ENCODE measurements around the gene STX19.
A peak's percentile ranks its signal among the peaks of the same experiment; 100 is the strongest.

The STX19 gene

GRCh38 chr3:94043285-94043684, 14.9 kb upstream of the STX19 start:
- no peak overlapping the region for H3K27ac ChIP-seq (ENCODE audit: low read depth, low read length)
- no peaks in the 10 kb centered on the region for H4K20me1 ChIP-seq (ENCODE audit: control insufficient read depth, insufficient read depth, low read depth, low read length)
- H3K4me2 ChIP-seq (ENCODE audit: low read length), result no peak overlapping the region
- no peaks in the 10 kb centered on the region for H3K4me1 ChIP-seq (ENCODE audit: control insufficient read depth, low read length)
- H3K27me3 ChIP-seq (ENCODE audit: control insufficient read depth, low read length), result no peaks in the 10 kb centered on the region
- H3K9me3 ChIP-seq (ENCODE audit: control insufficient read depth, insufficient read depth, low read length), result no peaks in the 10 kb centered on the region
- TF ChIP-seq EZH2phosphoT487 (IDR thresholded peaks at IDR 0.05; ENCODE audit: borderline replicate concordance, low read length), result no peak
- no peak for TF ChIP-seq CTCF (IDR thresholded peaks at IDR 0.05; ENCODE audit: low read depth, low read length, poor library complexity, severe bottlenecking)
- H3F3A ChIP-seq (ENCODE audit: control insufficient read depth, insufficient read depth), result peaks cover 12% of the 10 kb centered on the region
- H3K79me2 ChIP-seq (ENCODE audit: control insufficient read depth, low read length), result no peaks in the 10 kb centered on the region
- H3K9me2 ChIP-seq (replicated peaks; ENCODE audit: control insufficient read depth, low read length), result no peaks in the 10 kb centered on the region
- H3K4me3 ChIP-seq (ENCODE audit: low read length), result no peak overlapping the region
- no peaks in the 10 kb centered on the region; the same call in 1 of the 2 replicates for H3K36me3 ChIP-seq (ENCODE audit: control insufficient read depth, low read length)

GRCh38 chr3:94036909-94037507, 8.6 kb upstream of the STX19 start:
- no peak overlapping the region for H3K4me3 ChIP-seq (ENCODE audit: low read length)
- no peaks in the 10 kb centered on the region for H3K4me1 ChIP-seq (ENCODE audit: control insufficient read depth, low read length)
- no peaks in the 10 kb centered on the region for H3K79me2 ChIP-seq (ENCODE audit: control insufficient read depth, low read length)
- H3K9me3 ChIP-seq (ENCODE audit: control insufficient read depth, insufficient read depth, low read length), result no peaks in the 10 kb centered on the region
- no peaks in the 10 kb centered on the region for H4K20me1 ChIP-seq (ENCODE audit: control insufficient read depth, insufficient read depth, low read depth, low read length)
- no peaks in the 10 kb centered on the region for H3K9me2 ChIP-seq (replicated peaks; ENCODE audit: control insufficient read depth, low read length)
- H3K36me3 ChIP-seq (ENCODE audit: control insufficient read depth, low read length), result peaks cover 3% of the 10 kb centered on the region
- TF ChIP-seq CTCF (IDR thresholded peaks at IDR 0.05; ENCODE audit: low read depth, low read length, poor library complexity, severe bottlenecking) (peak; percentile 64), EZH2phosphoT487 (IDR thresholded peaks at IDR 0.05; ENCODE audit: borderline replicate concordance, low read length) (no peak)
- H3F3A ChIP-seq (ENCODE audit: control insufficient read depth, insufficient read depth), result peaks cover 1% of the 10 kb centered on the region; the same call in 1 of the 2 replicates
- no peak overlapping the region for H3K4me2 ChIP-seq (ENCODE audit: low read length)
- H3K27me3 ChIP-seq (ENCODE audit: control insufficient read depth, low read length), result no peaks in the 10 kb centered on the region
- H3K27ac ChIP-seq (ENCODE audit: low read depth, low read length), result no peak overlapping the region

DNA sequence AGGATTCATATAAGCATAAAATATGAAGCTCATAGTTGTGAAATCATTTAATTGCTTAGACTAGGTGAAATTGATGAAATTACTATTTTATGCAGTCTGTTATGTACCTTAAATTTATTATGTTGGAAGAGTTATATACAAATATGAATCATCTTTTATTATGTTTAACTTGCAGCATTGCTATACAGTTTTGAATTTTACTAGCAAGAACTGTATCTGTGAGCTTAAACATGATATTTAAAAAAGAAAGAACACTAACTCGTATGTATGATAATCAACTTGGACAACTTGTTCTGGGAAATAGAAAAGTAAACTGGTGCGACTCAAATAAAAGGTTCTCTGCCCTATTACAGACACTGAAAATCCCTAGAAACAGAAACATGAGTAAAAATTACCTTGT, 1.8 kb downstream of the STX19 start:
- H3F3A ChIP-seq (ENCODE audit: control insufficient read depth, insufficient read depth), result no peaks in the 10 kb centered on the region

More for the DNA sequence above, 1.8 kb downstream of the STX19 start:
- Histone ChIP-seq H3K27me3 (ENCODE audit: control insufficient read depth, low read length) (no peaks in the 10 kb centered on the region), H3K79me2 (ENCODE audit: control insufficient read depth, low read length) (no peaks in the 10 kb centered on the region), H3K9me3 (ENCODE audit: control insufficient read depth, insufficient read depth, low read length) (no peaks in the 10 kb centered on the region), H3K27ac (ENCODE audit: low read depth, low read length) (no peak overlapping the region), H3K36me3 (ENCODE audit: control insufficient read depth, low read length) (no peaks in the 10 kb centered on the region), H3K9me2 (replicated peaks; ENCODE audit: control insufficient read depth, low read length) (no peaks in the 10 kb centered on the region), H3K4me2 (ENCODE audit: low read length) (no peak overlapping the region), H3K4me1 (ENCODE audit: control insufficient read depth, low read length) (no peaks in the 10 kb centered on the region), H4K20me1 (ENCODE audit: control insufficient read depth, insufficient read depth, low read depth, low read length) (no peaks in the 10 kb centered on the region), H3K4me3 (ENCODE audit: low read length) (no peak overlapping the region)
- TF ChIP-seq CTCF (IDR thresholded peaks at IDR 0.05; ENCODE audit: low read depth, low read length, poor library complexity, severe bottlenecking), result no peak
- no peak for TF ChIP-seq EZH2phosphoT487 (IDR thresholded peaks at IDR 0.05; ENCODE audit: borderline replicate concordance, low read length)
